ENCODE data around the gene KIF5C.

GRCh38 chr2:148906124-148906523, 31.1 kb downstream of the KIF5C start:
- no peak for TF ChIP-seq CTCF (IDR thresholded peaks at IDR 0.05; ENCODE audit: low read depth, low read length, missing input control)
- TF ChIP-seq TAF1 (conservative IDR thresholded peaks at IDR 0.05) = no peak
- TF ChIP-seq JUND (IDR thresholded peaks at IDR 0.05) = no peak
- TF ChIP-seq YY1 (IDR thresholded peaks at IDR 0.05) = no peak
